Endodermal cell (in vitro differentiated cells): ENCODE measurements around the gene RFESD. TPM values are rescaled to one million over a fixed set of nuclear protein-coding genes. Genes with fewer than 3 reads are reported as not detected.

Experiments used
- DNase-seq: peaks from one replicate; pipeline ENCODE4 v3.0.0-alpha.2; 2017
- H3K27ac ChIP-seq: 2 replicates; pipeline ENCODE4 v1.5.1; 2013; ENCODE audit warnings: mild to moderate bottlenecking, low read depth, low read length, moderate library complexity
- H3K27me3 ChIP-seq: 2 replicates; pipeline ENCODE4 v1.6.1; 2013; ENCODE audit warnings: mild to moderate bottlenecking, low read length, moderate library complexity; ENCODE audit not compliant: insufficient read depth, control insufficient read depth, poor library complexity, severe bottlenecking
- H3K36me3 ChIP-seq: 2 replicates; pipeline ENCODE4 v1.7.0; 2013; ENCODE audit warnings: mild to moderate bottlenecking, low read length, moderate library complexity; ENCODE audit not compliant: control insufficient read depth, insufficient read depth
- H3K4me1 ChIP-seq: one replicate; pipeline ENCODE4 v1.7.0; 2013; ENCODE audit warnings: low read length; ENCODE audit not compliant: control insufficient read depth, insufficient read depth
- H3K4me3 ChIP-seq: 2 replicates; pipeline ENCODE4 v1.5.1; 2013; ENCODE audit warnings: mild to moderate bottlenecking, low read length, moderate library complexity
- H3K9ac ChIP-seq: 2 replicates; pipeline ENCODE4 v1.6.1; 2013; ENCODE audit warnings: mild to moderate bottlenecking, low read length, moderate library complexity; ENCODE audit not compliant: poor library complexity, severe bottlenecking; ENCODE audit errors: extremely low read depth
- H3K9me3 ChIP-seq: 2 replicates; pipeline ENCODE4 v1.6.1; 2013; ENCODE audit warnings: mild to moderate bottlenecking, low read length, moderate library complexity; ENCODE audit not compliant: control insufficient read depth
- H3K27ac Mint-ChIP-seq: 2 replicates; pipeline ENCODE4 v1.8.0; 2020; ENCODE audit warnings: mixed read lengths
- H3K27me3 Mint-ChIP-seq: 2 replicates; pipeline ENCODE4 v1.8.0; 2021; ENCODE audit warnings: mild to moderate bottlenecking, mixed read lengths; ENCODE audit not compliant: insufficient read depth
- H3K36me3 Mint-ChIP-seq: 2 replicates; pipeline ENCODE4 v1.8.0; 2020; ENCODE audit warnings: low read depth, mixed read lengths
- H3K4me1 Mint-ChIP-seq: 2 replicates; pipeline ENCODE4 v1.8.0; 2020; ENCODE audit warnings: mixed read lengths
- H3K4me3 Mint-ChIP-seq: 2 replicates; pipeline ENCODE4 v1.8.0; 2020; ENCODE audit warnings: mild to moderate bottlenecking, moderate library complexity, mixed read lengths
- H3K9me3 Mint-ChIP-seq: 2 replicates; pipeline ENCODE4 v1.8.0; 2020; ENCODE audit warnings: mild to moderate bottlenecking, mixed read lengths
- WGBS, 2 experiments: methylation state at CpG; one replicate each; pipeline versions ENCODE4 v1.1.5 to v1.1.7; 2013; ENCODE audit warnings: missing lambda C conversion rate in 2 of 2, mixed read lengths in 1 of 2; ENCODE audit not compliant: insufficient coverage in 1 of 2, insufficient read length in 1 of 2; 5-methylcytosine and 5-hydroxymethylcytosine counted together
- total RNA-seq, 2 donors: library from RNA; stranded (reverse); fragmentation: NEBNext Ultra II Directional in 1 of 2; extraction: Animal tissue kit (Norgen Biotek cat#: 25700) in 1 of 2; gene quantifications; 2 replicates in 1 of 2; 3 replicates in 1 of 2; pipeline ENCODE4 v1.2.1, GENCODE V29; 2021
- TF ChIP-seq, protein P1 (sequence below): fragments of 200-600 bp; sonication (generic); conservative IDR thresholded peaks from 2 replicates; pipeline ENCODE4 v1.5.0; 2021; ENCODE audit warnings: antibody characterized with exemption, mild to moderate bottlenecking

RFESD gene
- total RNA-seq, 2 donors from 2014 or later: 7.1 to 13.7 TPM

DNA sequence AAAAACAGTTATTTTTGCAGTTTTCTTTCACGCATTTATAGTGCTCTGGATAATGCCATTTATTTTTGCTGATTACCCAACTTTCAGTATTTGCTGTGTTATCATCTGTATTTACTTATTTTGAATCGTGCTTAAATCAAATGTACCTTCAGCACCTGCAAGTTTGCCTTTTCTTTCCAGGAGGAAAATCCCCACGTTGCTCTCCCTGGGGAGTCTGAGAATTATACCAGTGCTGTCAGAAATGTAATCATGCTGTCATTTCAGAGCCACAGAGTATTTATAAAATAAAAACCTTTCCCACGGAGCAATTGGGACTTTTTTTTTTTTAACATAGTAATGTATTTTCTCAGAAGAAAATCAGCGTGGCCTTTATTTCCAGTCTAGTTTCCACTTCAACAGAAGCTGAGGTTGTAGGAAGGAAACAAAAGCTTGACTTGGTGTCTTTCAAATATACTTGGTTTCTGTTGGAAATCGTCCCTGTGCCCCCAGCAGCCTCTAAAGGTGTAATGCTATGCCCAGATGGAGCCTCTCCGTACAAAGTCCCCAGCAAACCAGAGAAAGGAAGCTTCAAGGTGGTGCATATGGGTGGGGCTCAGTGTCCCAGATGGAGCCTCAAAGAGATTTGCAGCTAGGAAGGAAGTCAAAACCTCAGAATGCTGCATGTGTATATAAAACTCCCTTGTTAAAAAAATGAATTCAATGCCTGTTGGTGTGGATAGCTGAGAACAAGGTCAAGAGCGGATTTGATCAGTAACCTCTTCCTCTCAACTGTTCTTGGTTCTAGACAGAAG is 24.5 kb upstream of the RFESD start:
- peaks cover 64% of the 10 kb centered on the region for H3K27me3 Mint-ChIP-seq
- TF ChIP-seq, protein P1, sequence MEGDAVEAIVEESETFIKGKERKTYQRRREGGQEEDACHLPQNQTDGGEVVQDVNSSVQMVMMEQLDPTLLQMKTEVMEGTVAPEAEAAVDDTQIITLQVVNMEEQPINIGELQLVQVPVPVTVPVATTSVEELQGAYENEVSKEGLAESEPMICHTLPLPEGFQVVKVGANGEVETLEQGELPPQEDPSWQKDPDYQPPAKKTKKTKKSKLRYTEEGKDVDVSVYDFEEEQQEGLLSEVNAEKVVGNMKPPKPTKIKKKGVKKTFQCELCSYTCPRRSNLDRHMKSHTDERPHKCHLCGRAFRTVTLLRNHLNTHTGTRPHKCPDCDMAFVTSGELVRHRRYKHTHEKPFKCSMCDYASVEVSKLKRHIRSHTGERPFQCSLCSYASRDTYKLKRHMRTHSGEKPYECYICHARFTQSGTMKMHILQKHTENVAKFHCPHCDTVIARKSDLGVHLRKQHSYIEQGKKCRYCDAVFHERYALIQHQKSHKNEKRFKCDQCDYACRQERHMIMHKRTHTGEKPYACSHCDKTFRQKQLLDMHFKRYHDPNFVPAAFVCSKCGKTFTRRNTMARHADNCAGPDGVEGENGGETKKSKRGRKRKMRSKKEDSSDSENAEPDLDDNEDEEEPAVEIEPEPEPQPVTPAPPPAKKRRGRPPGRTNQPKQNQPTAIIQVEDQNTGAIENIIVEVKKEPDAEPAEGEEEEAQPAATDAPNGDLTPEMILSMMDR: no peak
- Histone ChIP-seq H3K27me3 (peaks cover 70% of the 10 kb centered on the region), H3K9ac (no peak overlapping the region), H3K4me3 (peak overlapping the region; percentile 73), H3K36me3 (no peaks in the 10 kb centered on the region), H3K4me1 (no peaks in the 10 kb centered on the region), H3K27ac (no peak overlapping the region), H3K9me3 (no peaks in the 10 kb centered on the region)
- H3K4me1 Mint-ChIP-seq: peaks cover 5% of the 10 kb centered on the region
- WGBS, 2 experiments: 79 to 88% methylated on average over 2 to 8 of the region's 8 CpGs
- H3K9me3 Mint-ChIP-seq: no peaks in the 10 kb centered on the region
- DNase-seq: no peak
- no peak overlapping the region for H3K27ac Mint-ChIP-seq
- no peaks in the 10 kb centered on the region for H3K36me3 Mint-ChIP-seq
- H3K4me3 Mint-ChIP-seq: peak overlapping the region; percentile 47

DNA sequence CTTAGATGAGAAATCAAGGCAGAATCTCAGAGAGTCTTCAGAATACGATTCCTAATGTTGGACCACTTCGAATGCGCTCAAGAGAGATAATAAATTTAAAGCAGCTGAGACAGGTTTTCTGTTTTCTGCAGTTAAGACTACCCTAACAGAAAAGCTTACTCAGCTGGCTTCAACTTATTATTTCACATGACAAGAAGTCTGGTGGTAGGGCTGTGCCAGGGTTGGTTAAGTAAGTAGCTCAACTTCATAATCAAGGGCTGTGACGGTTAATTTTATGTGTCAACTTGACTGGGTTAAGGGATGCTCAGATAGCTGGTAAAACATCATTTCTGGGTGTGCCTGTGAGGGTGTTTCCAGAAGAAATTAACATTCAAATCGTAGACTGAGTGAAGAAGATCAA is 22.9 kb upstream of the RFESD start:
- H3K4me1 ChIP-seq: no peaks in the 10 kb centered on the region
- TF ChIP-seq, protein P1: no peak
- Mint-ChIP-seq H3K4me1 (peaks cover 5% of the 10 kb centered on the region), H3K36me3 (no peaks in the 10 kb centered on the region), H3K27me3 (peaks cover 51% of the 10 kb centered on the region), H3K9me3 (peaks cover 12% of the 10 kb centered on the region), H3K4me3 (no peak overlapping the region), H3K27ac (no peak overlapping the region)
- H3K9ac ChIP-seq: no peak overlapping the region
- H3K4me3 ChIP-seq: no peak overlapping the region
- H3K27me3 ChIP-seq: peaks cover 60% of the 10 kb centered on the region
- DNase-seq: no peak
- peaks cover 11% of the 10 kb centered on the region for H3K9me3 ChIP-seq
- 85 to 93% methylated on average over 4 to 5 of the region's 5 CpGs for WGBS, 2 experiments
- H3K36me3 ChIP-seq: no peaks in the 10 kb centered on the region
- H3K27ac ChIP-seq: no peak overlapping the region

DNA sequence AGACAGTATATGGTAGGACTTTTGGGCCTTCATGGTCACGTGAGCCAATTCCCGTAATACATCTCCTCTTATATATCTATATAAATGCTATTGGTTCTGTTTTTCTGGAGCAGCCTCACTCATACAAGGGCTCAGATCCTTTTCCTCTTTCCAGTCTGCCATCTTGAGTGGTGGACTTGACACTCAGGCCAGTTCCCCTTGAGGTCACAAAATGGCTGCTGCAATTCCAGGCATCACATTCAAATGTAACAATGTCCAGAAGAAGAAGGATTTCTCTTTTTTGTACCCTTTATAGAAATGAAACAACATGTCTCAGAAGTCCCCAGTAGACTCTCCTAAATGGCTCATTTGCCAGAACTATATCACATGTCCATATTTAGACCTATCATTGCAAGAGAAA is 22.2 kb upstream of the RFESD start:
- H3K27ac Mint-ChIP-seq: no peak overlapping the region
- peaks cover 45% of the 10 kb centered on the region for H3K27me3 Mint-ChIP-seq
- Histone ChIP-seq H3K4me1 (no peaks in the 10 kb centered on the region), H3K27ac (no peak overlapping the region), H3K36me3 (no peaks in the 10 kb centered on the region), H3K4me3 (no peak overlapping the region), H3K27me3 (peaks cover 53% of the 10 kb centered on the region), H3K9me3 (peaks cover 16% of the 10 kb centered on the region), H3K9ac (no peak overlapping the region)
- H3K4me1 Mint-ChIP-seq: peaks cover 5% of the 10 kb centered on the region
- 83% methylated on average over 2 of the region's 2 CpGs; no CpG with 5 or more reads in 1 of the 2 experiments for WGBS, 2 experiments
- H3K4me3 Mint-ChIP-seq: no peak overlapping the region
- H3K36me3 Mint-ChIP-seq: no peaks in the 10 kb centered on the region
- DNase-seq: no peak
- H3K9me3 Mint-ChIP-seq: peaks cover 18% of the 10 kb centered on the region
- TF ChIP-seq, protein P1: no peak
